C4-2B (cell line): Measurements from ENCODE around the gene SLC1A7.
A peak's percentile ranks its signal among the peaks of the same experiment; 100 is the strongest.

Experiments
- H3K27ac ChIP-seq: fragments of 450-650 bp; 2 replicates; pipeline ENCODE4 v1.5.1; 2017
- CTCF ChIP-seq: fragments of 450-650 bp; conservative IDR thresholded peaks from 2 replicates; pipeline ENCODE4 v1.5.1; 2017; ENCODE audit warnings: mild to moderate bottlenecking
- ZFX ChIP-seq: fragments of 450-650 bp; IDR thresholded peaks from 2 replicates; pipeline ENCODE4 v1.6.1; 2017

SLC1A7 gene

GRCh38 chr1:53108646-53109580 lies 33.5 kb downstream of the SLC1A7 start:
- TF ChIP-seq CTCF: no peak
- no peak for TF ChIP-seq ZFX
- H3K27ac ChIP-seq: peak overlapping the region; percentile 71

- TF ChIP-seq ZFX (no peak), CTCF (no peak)
- H3K27ac ChIP-seq: peak overlapping the region; percentile 71
Observed at GRCh38 chr1:53107570-53108322, 34.7 kb downstream of the SLC1A7 start.

- TF ChIP-seq CTCF: no peak
- no peak for TF ChIP-seq ZFX
- peak overlapping the region; percentile 30; the same call in 1 of the 2 replicates for H3K27ac ChIP-seq
Observed at GRCh38 chr1:53107090-53107489, 35.3 kb downstream of the SLC1A7 start.

- no peak for TF ChIP-seq ZFX
- no peak for TF ChIP-seq CTCF
- no peak overlapping the region for H3K27ac ChIP-seq
Observed at GRCh38 chr1:53104289-53104913, 38.0 kb downstream of the SLC1A7 start.

- H3K27ac ChIP-seq: no peak overlapping the region
- TF ChIP-seq CTCF (no peak), ZFX (no peak)
Observed at GRCh38 chr1:53094533-53094919, 47.9 kb downstream of the SLC1A7 start.

- TF ChIP-seq ZFX (no peak), CTCF (no peak)
- no peak overlapping the region for H3K27ac ChIP-seq
Observed at GRCh38 chr1:53093778-53094532, 48.5 kb downstream of the SLC1A7 start.
